Esophagus muscularis mucosa (tissue), 4 donors: Measurements from ENCODE around the gene MTA3. TPM values are rescaled to one million over a fixed set of nuclear protein-coding genes. Genes with fewer than 3 reads are reported as not detected.
A peak's percentile ranks its signal among the peaks of the same experiment; 100 is the strongest.

Experiments
- DNase-seq: peaks from one replicate; pipeline ENCODE4 v3.0.0-alpha.2; 2017; ENCODE audit errors: extremely low spot score
- H3K27ac ChIP-seq, 4 donors: fragments of 200-600 bp; sonication (generic); replicated peaks in 1 of 4; 1 replicate in 3 of 4; 2 replicates in 1 of 4; pipeline ENCODE4 v1.5.1; 2016 to 2019; ENCODE audit warnings: mild to moderate bottlenecking in 1 of 4
- H3K27me3 ChIP-seq, 4 donors: fragments of 200-600 bp; sonication (generic); one replicate each; pipeline versions ENCODE4 v1.5.1 to v1.6.0; 2016 to 2019
- H3K36me3 ChIP-seq, 4 donors: fragments of 200-600 bp; sonication (generic); one replicate each; pipeline ENCODE4 v1.5.1; 2016 to 2019
- H3K4me1 ChIP-seq, 4 donors: fragments of 200-600 bp; sonication (generic); one replicate each; pipeline ENCODE4 v1.5.1; 2016 to 2019
- H3K4me3 ChIP-seq, 4 donors: fragments of 200-600 bp; sonication (generic); 1 replicate in 2 of 4; 2 replicates in 2 of 4; pipeline ENCODE4 v1.5.1; 2016 to 2019; ENCODE audit warnings: mild to moderate bottlenecking in 4 of 4, moderate library complexity in 1 of 4
- H3K9me3 ChIP-seq, 4 donors: fragments of 200-600 bp; sonication (generic); 1 replicate in 3 of 4; 2 replicates in 1 of 4; pipeline ENCODE4 v1.5.1; 2016 to 2019
- CTCF ChIP-seq, 3 experiments: fragments of 200-600 bp in 2 of 3; fragments of 450-650 bp in 1 of 3; sonication (generic) in 2 of 3; IDR thresholded peaks; one replicate each; pipeline ENCODE4 v1.5.1; 2017 to 2019; ENCODE audit warnings: antibody characterized with exemption in 3 of 3, mild to moderate bottlenecking in 2 of 3, moderate library complexity in 1 of 3
- EP300 ChIP-seq: sonication (generic); formaldehyde crosslinking; IDR thresholded peaks from one replicate; pipeline ENCODE4 v1.6.1; 2017; ENCODE audit warnings: antibody characterized with exemption
- POLR2A ChIP-seq: fragments of 450-650 bp; IDR thresholded peaks from one replicate; pipeline ENCODE4 v1.6.1; 2017; ENCODE audit warnings: antibody characterized with exemption, moderate library complexity, mild to moderate bottlenecking, low read depth
- POLR2AphosphoS5 ChIP-seq, 2 donors: sonication (generic); formaldehyde crosslinking; IDR thresholded peaks; one replicate each; pipeline ENCODE4 v1.6.1; 2017; ENCODE audit warnings: antibody characterized with exemption in 2 of 2
- WGBS: methylation state at CpG from one replicate; pipeline ENCODE4 v1.1.5; 2018; 5-methylcytosine and 5-hydroxymethylcytosine counted together
- intact Hi-C: fragments of 100-400 bp; cut with DNase I; formaldehyde crosslinking; loops from one replicate; pipeline ENCODE4 v1.15.1; 2023
- total RNA-seq, 4 donors: library from RNA; depleted of rRNA; stranded (reverse); fragments of >200 nt; gene quantifications; one replicate each; pipeline versions ENCODE4 v1.1.0 to v1.2.1, GENCODE V29; 2016

The MTA3 gene
- total RNA-seq, 4 donors from 2014 or later = 20.5 to 27.7 (median 24.3) TPM

- no peaks in the 10 kb centered on the region for H3K27me3 ChIP-seq
- DNase-seq = no peak
- no peak overlapping the region for H3K4me3 ChIP-seq
- WGBS = 78% methylated on average over 7 of the region's 7 CpGs
- peaks cover 2 to 14% (median 8%) of the 10 kb centered on the region in 4 donors for H3K4me1 ChIP-seq
- intact Hi-C loops = no loop called here
- H3K9me3 ChIP-seq = no peaks in the 10 kb centered on the region
- no peak for TF ChIP-seq POLR2AphosphoS5 (IDR thresholded peaks at IDR 0.05)
- no peak for TF ChIP-seq POLR2A
- no peak for TF ChIP-seq EP300
- no peak for TF ChIP-seq CTCF (IDR thresholded peaks at IDR 0.05)
- peaks cover 0 to 27% (median 2%) of the 10 kb centered on the region in 4 donors for H3K36me3 ChIP-seq
- peak overlapping the region in 1 of 4 donors; percentile 14 for H3K27ac ChIP-seq
Measured at GRCh38 chr2:42722320-42723190, 154.1 kb downstream of the MTA3 start.

- Histone ChIP-seq H3K36me3 (peaks cover 0 to 27% (median 2%) of the 10 kb centered on the region in 4 donors), H3K27me3 (no peaks in the 10 kb centered on the region), H3K27ac (no peak overlapping the region), H3K4me3 (no peak overlapping the region), H3K9me3 (no peaks in the 10 kb centered on the region), H3K4me1 (peaks cover 2 to 14% (median 8%) of the 10 kb centered on the region in 4 donors)
- intact Hi-C loops = no loop called here
- no peak for DNase-seq
- no peak for TF ChIP-seq EP300
- TF ChIP-seq CTCF (IDR thresholded peaks at IDR 0.05) = no peak
- no peak for TF ChIP-seq POLR2AphosphoS5 (IDR thresholded peaks at IDR 0.05)
- no peak for TF ChIP-seq POLR2A
Measured at GRCh38 chr2:42723465-42723864, 155.0 kb downstream of the MTA3 start.

GRCh38 chr2:42724886-42725285 lies 156.5 kb downstream of the MTA3 start:
- Histone ChIP-seq H3K27ac (no peak overlapping the region), H3K4me1 (peaks cover 2 to 14% (median 8%) of the 10 kb centered on the region in 4 donors), H3K36me3 (peaks cover 0 to 27% (median 2%) of the 10 kb centered on the region in 4 donors), H3K4me3 (no peak overlapping the region), H3K9me3 (peaks cover 0 to 5% (median 2%) of the 10 kb centered on the region in 4 donors), H3K27me3 (no peaks in the 10 kb centered on the region)
- DNase-seq = no peak
- intact Hi-C loops = no loop called here
- WGBS = 88% methylated on average over 2 of the region's 2 CpGs
- no peak for TF ChIP-seq CTCF (IDR thresholded peaks at IDR 0.05)
- no peak for TF ChIP-seq POLR2AphosphoS5 (IDR thresholded peaks at IDR 0.05)
- no peak for TF ChIP-seq POLR2A
- no peak for TF ChIP-seq EP300

- peaks cover 2 to 14% (median 8%) of the 10 kb centered on the region in 4 donors for H3K4me1 ChIP-seq
- no peak for DNase-seq
- peaks cover 0 to 27% (median 2%) of the 10 kb centered on the region in 4 donors for H3K36me3 ChIP-seq
- intact Hi-C loops = no loop called here
- H3K9me3 ChIP-seq = peaks cover 0 to 6% (median 2%) of the 10 kb centered on the region in 4 donors
- H3K27ac ChIP-seq = no peak overlapping the region
- no peaks in the 10 kb centered on the region for H3K27me3 ChIP-seq
- no peak overlapping the region for H3K4me3 ChIP-seq
- WGBS = 90% methylated on average over 4 of the region's 4 CpGs
- no peak for TF ChIP-seq CTCF (IDR thresholded peaks at IDR 0.05)
- no peak for TF ChIP-seq POLR2AphosphoS5 (IDR thresholded peaks at IDR 0.05)
- no peak for TF ChIP-seq EP300
- no peak for TF ChIP-seq POLR2A
Measured at GRCh38 chr2:42725657-42726056, 157.2 kb downstream of the MTA3 start.
